Smooth muscle cell (in vitro differentiated cells): ENCODE data around the gene COL8A1. TPM values are rescaled to one million over a fixed set of nuclear protein-coding genes. Genes with fewer than 3 reads are reported as not detected.

Source experiments
- DNase-seq: peaks from one replicate; lab custom pipeline; 2025; ENCODE audit not compliant: unreplicated experiment; lab: John Stamatoyannopoulos, UW
- H2AFZ ChIP-seq: fragments of 200-600 bp; sonication (generic); 2 replicates; pipeline ENCODE4 v1.6.0; 2016; ENCODE audit warnings: antibody characterized with exemption, low read depth, mild to moderate bottlenecking
- H3F3A ChIP-seq: fragments of 200-600 bp; sonication (generic); 2 replicates; pipeline ENCODE4 v1.6.0; 2017; ENCODE audit warnings: antibody characterized with exemption, low read depth
- H3K27ac ChIP-seq: fragments of 200-600 bp; sonication (generic); 2 replicates; pipeline ENCODE4 v1.5.1; 2016; ENCODE audit warnings: low read depth, mild to moderate bottlenecking
- H3K27me3 ChIP-seq: fragments of 200-600 bp; sonication (generic); 2 replicates; pipeline ENCODE4 v1.6.1; 2016; ENCODE audit warnings: low read depth, mild to moderate bottlenecking
- H3K36me3 ChIP-seq: fragments of 200-600 bp; sonication (generic); 2 replicates; pipeline ENCODE4 v1.5.1; 2016; ENCODE audit warnings: low read depth
- H3K4me1 ChIP-seq: fragments of 200-600 bp; sonication (generic); 2 replicates; pipeline ENCODE4 v1.5.1; 2016; ENCODE audit warnings: low read depth
- H3K4me2 ChIP-seq: fragments of 200-600 bp; sonication (generic); 2 replicates; pipeline ENCODE4 v1.6.0; 2016; ENCODE audit warnings: mild to moderate bottlenecking
- H3K4me3 ChIP-seq: fragments of 200-600 bp; sonication (generic); 2 replicates; pipeline ENCODE4 v1.5.1; 2016; ENCODE audit warnings: mild to moderate bottlenecking
- H3K79me2 ChIP-seq: fragments of 200-600 bp; sonication (generic); 2 replicates; pipeline ENCODE4 v1.6.0; 2016; ENCODE audit warnings: low read depth, mild to moderate bottlenecking
- H3K9ac ChIP-seq: fragments of 200-600 bp; sonication (generic); 2 replicates; pipeline ENCODE4 v1.6.0; 2016; ENCODE audit warnings: low read depth
- H3K9me3 ChIP-seq: fragments of 200-600 bp; sonication (generic); replicated peaks from 2 replicates; pipeline ENCODE4 v1.5.1; 2016; ENCODE audit warnings: low read depth
- H4K20me1 ChIP-seq: fragments of 200-600 bp; sonication (generic); 2 replicates; pipeline ENCODE4 v1.6.0; 2016; ENCODE audit warnings: low read depth
- WGBS: methylation state at CpG from one replicate; pipeline ENCODE4 v1.1.7; 2016; ENCODE audit warnings: low lambda C conversion rate; 5-methylcytosine and 5-hydroxymethylcytosine counted together
- polyA plus RNA-seq: library from polyadenylated mRNA; unstranded; fragments of >200 nt; fragmentation: Nextera tagmentation; extraction: Ambion mirVana; gene quantifications from 2 replicates; pipeline ENCODE4 v1.2.1, GENCODE V29; 2016
- total RNA-seq: library from RNA; depleted of rRNA; stranded (reverse); fragments of >200 nt; gene quantifications from 2 replicates; pipeline ENCODE4 v1.2.3, GENCODE V29; 2014
- TF ChIP-seq, protein P1 (sequence below): fragments of 200-600 bp; sonication (generic); IDR thresholded peaks from 2 replicates; pipeline ENCODE4 v1.5.1; 2017; ENCODE audit warnings: borderline replicate concordance, mild to moderate bottlenecking, antibody characterized with exemption; ENCODE audit not compliant: insufficient read depth, poor library complexity, severe bottlenecking

COL8A1 gene
- total and polyA plus RNA-seq, 2 experiments from 2014 or later: 7.9 to 8.2 TPM

GRCh38 chr3:99716463-99716995 is 78.1 kb downstream of the COL8A1 start:
- Histone ChIP-seq H3K4me1 (no peaks in the 10 kb centered on the region), H2AFZ (no peak overlapping the region), H3K4me3 (no peak overlapping the region), H3K79me2 (no peaks in the 10 kb centered on the region), H3K4me2 (no peak overlapping the region), H3K9me3 (no peaks in the 10 kb centered on the region), H3F3A (no peaks in the 10 kb centered on the region), H3K27me3 (peaks cover 10% of the 10 kb centered on the region), H3K9ac (no peak overlapping the region), H3K27ac (no peak overlapping the region), H4K20me1 (no peaks in the 10 kb centered on the region), H3K36me3 (no peaks in the 10 kb centered on the region)
- TF ChIP-seq, protein P1, sequence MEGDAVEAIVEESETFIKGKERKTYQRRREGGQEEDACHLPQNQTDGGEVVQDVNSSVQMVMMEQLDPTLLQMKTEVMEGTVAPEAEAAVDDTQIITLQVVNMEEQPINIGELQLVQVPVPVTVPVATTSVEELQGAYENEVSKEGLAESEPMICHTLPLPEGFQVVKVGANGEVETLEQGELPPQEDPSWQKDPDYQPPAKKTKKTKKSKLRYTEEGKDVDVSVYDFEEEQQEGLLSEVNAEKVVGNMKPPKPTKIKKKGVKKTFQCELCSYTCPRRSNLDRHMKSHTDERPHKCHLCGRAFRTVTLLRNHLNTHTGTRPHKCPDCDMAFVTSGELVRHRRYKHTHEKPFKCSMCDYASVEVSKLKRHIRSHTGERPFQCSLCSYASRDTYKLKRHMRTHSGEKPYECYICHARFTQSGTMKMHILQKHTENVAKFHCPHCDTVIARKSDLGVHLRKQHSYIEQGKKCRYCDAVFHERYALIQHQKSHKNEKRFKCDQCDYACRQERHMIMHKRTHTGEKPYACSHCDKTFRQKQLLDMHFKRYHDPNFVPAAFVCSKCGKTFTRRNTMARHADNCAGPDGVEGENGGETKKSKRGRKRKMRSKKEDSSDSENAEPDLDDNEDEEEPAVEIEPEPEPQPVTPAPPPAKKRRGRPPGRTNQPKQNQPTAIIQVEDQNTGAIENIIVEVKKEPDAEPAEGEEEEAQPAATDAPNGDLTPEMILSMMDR: no peak
- WGBS: 29% methylated on average over 3 of the region's 3 CpGs
- DNase-seq: no peak

DNA sequence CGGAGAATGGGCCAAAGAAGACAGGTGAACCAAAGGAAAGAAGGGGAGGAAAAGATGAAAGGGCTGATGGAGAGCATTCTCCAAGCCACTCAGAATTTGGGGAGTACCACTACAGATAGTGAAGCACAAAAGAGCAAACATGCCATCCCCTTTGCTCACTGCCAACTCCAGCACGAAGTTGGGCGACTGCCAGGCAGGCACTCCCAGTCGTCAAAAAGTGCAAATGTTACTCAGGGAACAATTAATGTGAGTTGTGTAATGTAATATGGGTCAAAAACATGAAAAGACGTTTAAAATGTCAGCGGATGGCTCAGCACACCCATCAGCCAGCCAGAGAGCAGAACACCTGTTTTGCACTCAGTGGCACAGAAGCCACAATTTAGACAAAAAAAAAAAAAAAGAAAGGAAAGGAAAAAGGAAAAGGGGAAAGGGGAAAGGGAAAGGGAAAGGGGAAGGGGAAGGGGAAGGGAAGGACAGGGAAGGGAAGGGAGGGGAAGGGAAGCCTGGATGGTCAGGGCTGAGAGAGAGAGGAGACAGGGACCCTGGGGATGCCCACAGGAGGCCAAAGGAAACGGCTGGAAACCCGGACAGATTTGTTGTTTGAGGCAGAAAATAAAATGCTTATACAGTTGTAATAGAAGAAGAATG is 82.7 kb downstream of the COL8A1 start:
- Histone ChIP-seq H3K4me1 (no peaks in the 10 kb centered on the region), H3K79me2 (no peaks in the 10 kb centered on the region), H3K4me2 (no peak overlapping the region), H3K27ac (no peak overlapping the region), H3K9ac (no peak overlapping the region), H3F3A (no peaks in the 10 kb centered on the region), H3K4me3 (no peak overlapping the region), H2AFZ (no peak overlapping the region), H4K20me1 (no peaks in the 10 kb centered on the region), H3K9me3 (no peaks in the 10 kb centered on the region), H3K36me3 (no peaks in the 10 kb centered on the region), H3K27me3 (peaks cover 22% of the 10 kb centered on the region)
- 58% methylated on average over 8 of the region's 8 CpGs for WGBS
- TF ChIP-seq, protein P1: no peak
- DNase-seq: no peak

GRCh38 chr3:99721633-99722007 is 83.2 kb downstream of the COL8A1 start:
- Histone ChIP-seq H4K20me1 (no peaks in the 10 kb centered on the region), H3K27ac (no peak overlapping the region), H2AFZ (no peak overlapping the region), H3K27me3 (peaks cover 22% of the 10 kb centered on the region), H3K79me2 (no peaks in the 10 kb centered on the region), H3K9ac (no peak overlapping the region), H3K4me2 (no peak overlapping the region), H3F3A (no peaks in the 10 kb centered on the region), H3K4me3 (no peak overlapping the region), H3K36me3 (no peaks in the 10 kb centered on the region), H3K4me1 (no peaks in the 10 kb centered on the region), H3K9me3 (no peaks in the 10 kb centered on the region)
- no peak for DNase-seq
- 88% methylated on average over 2 of the region's 2 CpGs for WGBS
- TF ChIP-seq, protein P1: no peak

DNA sequence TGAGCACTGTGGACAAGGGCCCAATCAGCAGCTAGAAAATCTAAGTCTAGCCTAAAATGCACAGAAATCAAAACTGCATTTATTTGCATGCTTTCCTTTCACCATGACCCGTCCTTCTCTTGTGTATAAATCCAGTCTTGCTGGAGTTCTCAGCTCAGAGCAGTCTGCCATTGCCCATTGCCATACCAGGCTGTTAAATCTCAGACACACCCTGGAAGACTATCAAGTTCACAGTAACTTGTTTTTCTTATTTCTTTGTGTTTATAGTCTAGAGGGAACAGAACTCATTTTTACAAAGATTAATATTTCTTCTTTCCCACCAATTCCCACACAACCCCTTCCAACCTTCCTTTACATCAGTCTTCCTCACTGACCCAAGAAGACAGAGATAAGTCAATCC is 85.9 kb downstream of the COL8A1 start:
- Histone ChIP-seq H3K4me2 (no peak overlapping the region), H3K9me3 (no peaks in the 10 kb centered on the region), H3K79me2 (no peaks in the 10 kb centered on the region), H3K36me3 (no peaks in the 10 kb centered on the region), H3F3A (no peaks in the 10 kb centered on the region), H4K20me1 (no peaks in the 10 kb centered on the region), H3K27ac (no peak overlapping the region), H3K9ac (no peak overlapping the region), H2AFZ (no peak overlapping the region), H3K4me3 (no peak overlapping the region), H3K4me1 (no peaks in the 10 kb centered on the region), H3K27me3 (peaks cover 22% of the 10 kb centered on the region)
- TF ChIP-seq, protein P1: no peak
- 72% methylated on average over 1 of the region's 1 CpG for WGBS
- no peak for DNase-seq
